ENCODE results near the gene MORN3.
"Not testable (repeated sequence)": the region's sequence is repeated elsewhere in the genome, so short reads cannot be mapped to it uniquely, and the experiment has no call there.

Gene MORN3

DNA sequence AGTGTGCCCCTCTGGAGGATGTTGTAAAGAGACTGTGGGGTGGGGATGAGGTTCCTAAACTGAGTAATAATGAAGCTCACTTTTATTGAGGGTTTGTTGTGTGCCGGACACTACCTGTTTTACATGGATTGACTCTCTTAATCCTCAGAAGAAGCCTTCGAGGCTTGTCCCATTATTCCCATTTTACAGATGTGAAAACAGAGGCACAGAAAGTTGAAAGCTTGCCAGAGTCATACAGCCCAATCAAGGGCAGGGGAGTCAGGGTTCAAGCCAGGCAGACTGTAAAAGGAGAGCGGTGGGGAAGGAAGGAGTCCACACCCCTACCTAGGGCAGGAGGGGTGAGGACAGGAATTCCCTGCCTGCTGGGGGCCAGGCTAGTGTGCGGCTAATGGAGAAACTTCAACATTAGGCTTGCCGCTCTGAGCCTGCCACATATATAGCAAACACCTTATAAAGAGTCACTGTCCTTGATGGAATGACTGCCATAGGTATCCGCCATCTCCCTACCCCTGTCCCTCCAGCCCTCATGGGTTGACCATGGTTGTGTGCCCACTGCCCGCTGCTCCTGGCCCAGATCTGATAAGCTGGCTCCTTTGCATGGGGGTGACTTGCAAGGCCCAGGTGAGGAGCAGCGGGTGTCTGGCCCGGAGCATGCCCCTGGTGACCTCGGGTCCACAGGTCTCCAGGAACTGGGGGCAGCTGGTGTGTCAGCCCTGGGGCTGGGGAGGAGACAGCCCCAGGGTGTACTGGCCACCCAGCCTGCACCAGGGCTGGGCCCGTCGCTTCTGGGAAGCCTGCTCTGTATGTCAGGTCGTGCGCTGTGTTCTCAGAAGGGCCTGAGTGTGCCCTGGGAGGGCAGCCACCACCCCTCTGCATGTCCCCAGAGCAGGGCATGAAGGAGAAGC, 30.9 kb downstream of the MORN3 start:
- DNase-seq: no peak

DNA sequence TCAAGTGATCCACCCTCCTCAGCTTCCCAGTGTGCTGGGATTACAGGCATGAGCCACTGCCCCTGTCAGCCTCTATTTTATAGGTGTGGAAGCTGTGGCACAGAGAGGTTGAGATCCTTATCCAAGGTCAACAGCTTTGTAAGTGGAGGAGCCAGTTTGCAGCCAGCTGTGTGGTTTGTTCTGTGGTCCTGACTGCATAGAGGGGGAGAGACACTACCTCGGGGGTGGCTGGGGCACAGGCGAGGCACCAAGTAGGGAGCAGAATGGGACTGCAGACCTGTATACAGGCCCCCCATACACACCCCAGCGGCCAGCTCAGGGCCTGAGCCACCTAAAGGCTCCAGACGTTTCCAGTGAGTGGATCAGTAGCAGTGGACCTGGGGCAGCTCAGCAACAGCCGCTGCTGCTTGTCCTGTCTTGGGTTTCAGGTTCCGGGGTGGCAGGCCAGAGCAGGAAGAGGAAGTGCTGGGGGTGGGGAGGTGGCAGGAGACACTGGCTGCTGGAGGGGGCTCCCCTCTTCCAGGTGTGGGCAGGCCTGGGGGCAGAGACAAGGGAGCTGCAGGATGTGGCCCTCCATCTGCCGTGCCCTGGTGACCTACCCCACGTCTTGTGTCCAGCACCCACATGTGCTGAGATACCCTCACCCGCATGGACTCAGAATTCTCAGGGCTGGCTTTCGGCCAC, 32.1 kb downstream of the MORN3 start:
- peak in 11 of 51 donors; percentile 2 to 13 (median 4) for DNase-seq

DNA sequence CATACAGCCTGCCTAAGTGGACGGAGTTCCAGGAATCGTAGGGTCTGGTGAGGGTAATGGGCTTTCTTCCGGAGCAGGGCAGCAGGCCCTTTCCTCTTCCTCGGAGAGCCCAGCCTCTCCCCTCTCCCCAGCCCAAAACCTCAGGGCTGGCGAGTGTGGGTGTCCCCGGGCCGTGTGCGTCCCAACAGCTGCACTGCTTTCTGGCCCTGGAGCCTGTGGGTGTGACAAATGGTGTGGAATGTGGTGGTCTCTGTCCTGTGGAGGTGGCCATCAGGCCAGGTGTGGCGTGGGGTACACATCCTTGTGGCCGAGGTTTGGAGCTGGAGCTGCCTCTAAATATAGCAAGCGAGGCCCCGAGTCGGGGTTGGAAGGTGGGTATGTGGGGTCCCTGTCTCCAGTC, 34.6 kb downstream of the MORN3 start:
- DNase-seq: no peak

GRCh38 chr12:121633833-121634196, 35.6 kb downstream of the MORN3 start:
- not testable (repeated sequence) for DNase-seq

DNA sequence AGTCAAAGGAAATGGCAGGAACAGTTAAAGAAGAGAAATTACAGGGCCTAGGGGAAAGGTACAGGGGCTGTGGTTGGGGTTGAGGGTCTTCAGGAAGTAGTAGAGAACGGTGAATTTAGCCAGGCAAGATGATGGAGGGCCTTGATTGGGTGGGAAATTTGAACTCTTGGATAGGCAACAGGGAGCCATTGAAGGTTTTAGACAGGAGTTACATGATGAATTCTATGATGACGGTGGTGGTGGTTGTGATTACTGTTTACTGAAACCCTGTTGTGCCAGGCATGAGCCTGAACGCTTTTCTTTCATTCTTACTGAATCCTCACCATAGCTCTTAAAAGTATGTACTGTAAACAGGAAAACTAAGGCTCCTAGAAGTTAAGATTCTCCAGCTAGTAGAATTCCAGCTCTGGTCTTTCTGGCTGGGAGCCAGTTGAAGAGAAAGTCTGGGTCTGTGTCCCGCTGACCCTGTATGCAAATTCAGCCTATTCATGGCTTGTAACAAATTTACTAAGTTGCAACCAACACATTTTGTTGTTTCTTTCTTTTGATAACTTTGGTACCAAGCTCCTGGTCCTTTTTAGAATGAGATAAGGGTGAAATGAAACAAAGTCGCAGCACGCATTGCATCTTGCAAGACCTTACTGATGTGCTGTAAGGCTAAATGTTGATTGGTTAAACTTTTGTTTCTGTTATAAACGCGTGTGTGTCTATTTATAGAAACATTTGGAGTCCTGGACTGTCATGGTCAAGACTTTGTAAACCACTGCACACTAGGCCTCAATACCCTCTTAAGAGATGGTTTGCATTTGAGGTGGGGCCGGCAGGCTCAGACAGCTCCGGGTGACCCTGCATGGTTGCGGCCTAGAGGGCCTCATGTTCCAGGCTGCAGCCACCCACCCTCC, 37.1 kb downstream of the MORN3 start:
- DNase-seq: no peak

DNA sequence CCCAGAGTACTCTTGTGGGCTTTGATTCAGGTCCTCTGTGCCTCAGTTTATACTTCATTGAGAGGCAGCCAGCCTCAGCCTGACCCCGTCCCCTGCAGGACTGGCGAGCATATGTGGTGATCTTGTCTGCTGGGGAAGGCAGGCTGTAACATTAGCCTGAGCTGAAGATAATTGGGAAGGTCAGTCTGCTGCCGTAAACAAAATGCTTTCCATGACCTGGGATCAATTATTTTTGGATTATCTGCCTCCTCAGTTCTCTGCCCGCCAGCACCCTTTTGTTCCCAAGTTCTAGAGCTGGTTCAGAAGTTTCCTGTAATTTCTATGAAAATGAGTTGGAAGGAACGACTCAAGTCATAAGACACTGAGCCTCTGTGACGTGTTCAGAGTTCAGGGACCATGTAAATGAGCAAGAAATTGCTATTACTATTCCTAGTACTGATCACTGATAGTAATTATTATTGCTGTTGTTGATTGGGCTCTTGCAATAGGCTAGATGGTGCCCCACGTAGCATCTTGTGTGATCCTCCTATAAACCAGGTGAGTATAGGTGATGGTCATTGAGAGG, 38.6 kb downstream of the MORN3 start:
- DNase-seq: no peak

- no peak for DNase-seq
Observed at GRCh38 chr12:121628536-121628935, 40.9 kb downstream of the MORN3 start.

- no peak for DNase-seq
Observed at GRCh38 chr12:121628037-121628436, 41.4 kb downstream of the MORN3 start.

DNA sequence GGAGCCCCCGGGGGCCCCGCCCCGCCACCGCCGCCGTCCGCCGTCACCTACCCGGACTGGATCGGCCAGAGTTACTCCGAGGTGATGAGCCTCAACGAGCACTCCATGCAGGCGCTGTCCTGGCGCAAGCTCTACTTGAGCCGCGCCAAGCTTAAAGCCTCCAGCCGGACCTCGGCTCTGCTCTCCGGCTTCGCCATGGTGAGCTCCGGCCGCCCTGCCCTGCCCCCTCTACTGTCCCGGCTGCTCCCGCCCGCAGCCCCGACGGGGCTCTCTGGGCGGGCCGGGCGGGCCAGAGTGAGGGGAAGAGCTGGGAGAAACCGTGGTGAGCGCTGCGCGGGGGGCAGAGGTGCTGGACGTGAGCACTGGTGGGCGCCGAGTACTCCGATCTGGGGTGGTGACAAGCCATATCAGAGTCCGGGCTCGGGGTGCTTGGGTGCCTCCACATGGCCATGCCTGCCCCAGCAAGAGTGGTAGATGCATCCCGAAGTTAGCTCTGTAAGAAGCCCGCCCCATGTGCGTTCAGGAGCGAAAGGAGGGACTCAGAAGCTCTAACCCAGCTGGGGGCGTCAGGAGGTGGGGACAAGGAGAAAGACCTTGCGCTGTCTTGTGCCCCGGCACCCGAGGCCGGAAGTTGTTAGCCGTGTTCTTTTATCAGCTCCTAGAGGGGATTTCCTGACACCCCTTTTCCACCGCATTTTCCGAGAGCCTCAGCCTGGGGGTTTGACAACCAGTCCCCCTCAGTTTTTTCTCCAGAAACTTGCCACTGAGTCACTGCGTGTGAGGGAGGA, 42.4 kb downstream of the MORN3 start:
- DNase-seq: peak in 45 of 51 donors; percentile 16 to 74 (median 44)

DNA sequence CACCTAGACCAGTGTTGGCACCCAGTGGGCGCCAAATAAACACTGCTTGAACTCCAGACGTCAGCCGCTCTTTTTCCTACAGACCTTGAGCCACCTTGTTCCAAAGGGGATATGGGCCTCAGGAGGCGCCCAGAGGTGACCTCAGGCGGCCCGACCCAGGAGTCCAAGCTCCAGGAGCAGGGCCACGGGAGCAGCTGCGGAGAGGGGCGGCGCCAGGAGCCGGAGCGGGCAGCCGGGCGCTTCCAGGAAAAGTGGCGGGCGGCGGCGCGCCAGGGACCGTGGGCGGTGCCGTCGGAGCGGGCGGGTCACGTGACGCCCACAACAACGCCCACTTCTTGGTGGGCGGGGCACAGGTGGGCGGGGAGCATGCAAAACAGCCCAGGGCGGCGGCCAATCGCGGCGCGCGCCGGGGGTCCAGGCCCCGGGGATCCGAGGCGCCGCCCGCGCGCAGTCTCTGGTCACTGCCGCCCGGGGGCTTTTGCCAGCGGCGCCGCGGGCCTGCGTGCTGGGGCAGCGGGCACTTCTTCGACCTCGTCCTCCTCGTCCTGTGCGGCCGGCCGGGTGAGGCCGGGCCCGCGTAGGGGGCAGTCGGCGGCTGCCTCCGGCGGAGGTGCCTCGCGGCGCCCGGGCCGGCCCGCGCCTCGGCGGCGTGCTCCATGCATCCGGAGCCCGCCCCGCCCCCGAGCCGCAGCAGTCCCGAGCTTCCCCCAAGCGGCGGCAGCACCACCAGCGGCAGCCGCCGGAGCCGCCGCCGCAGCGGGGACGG, 43.2 kb downstream of the MORN3 start, which contains the start of gene ORAI1:
ORAI1 (plus strand) TSS at position 444 of the 766 bp plus-strand sequence.
- DNase-seq: peak; percentile 29 to 98 (median 90)

DNA sequence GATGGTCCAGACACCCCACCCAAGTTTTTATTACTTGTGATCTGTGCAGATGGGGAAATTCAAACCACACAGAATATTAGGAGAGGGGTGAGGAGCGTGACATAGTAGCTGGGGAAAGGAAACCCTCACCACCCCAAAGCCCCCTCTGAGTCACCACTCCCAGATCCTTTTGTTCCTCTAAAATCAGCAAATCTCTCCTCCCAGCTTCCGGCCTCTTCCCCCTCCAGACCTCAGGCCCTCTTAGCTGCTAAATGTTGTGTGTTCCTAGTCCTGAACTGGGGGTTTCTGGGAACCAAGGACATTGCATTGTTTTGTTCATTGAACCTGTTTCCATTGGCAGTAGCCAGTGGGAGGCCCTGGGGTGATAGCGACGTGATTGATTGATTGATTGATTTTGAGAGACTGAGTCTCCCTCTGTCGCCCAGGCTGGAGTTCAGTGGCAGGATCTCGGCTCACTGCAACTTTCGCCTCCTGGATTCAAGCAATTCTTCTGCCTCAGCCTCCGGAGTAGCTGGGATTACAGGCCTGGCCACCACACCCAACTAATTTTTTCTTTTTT, 49.0 kb downstream of the MORN3 start:
- DNase-seq: no peak

DNA sequence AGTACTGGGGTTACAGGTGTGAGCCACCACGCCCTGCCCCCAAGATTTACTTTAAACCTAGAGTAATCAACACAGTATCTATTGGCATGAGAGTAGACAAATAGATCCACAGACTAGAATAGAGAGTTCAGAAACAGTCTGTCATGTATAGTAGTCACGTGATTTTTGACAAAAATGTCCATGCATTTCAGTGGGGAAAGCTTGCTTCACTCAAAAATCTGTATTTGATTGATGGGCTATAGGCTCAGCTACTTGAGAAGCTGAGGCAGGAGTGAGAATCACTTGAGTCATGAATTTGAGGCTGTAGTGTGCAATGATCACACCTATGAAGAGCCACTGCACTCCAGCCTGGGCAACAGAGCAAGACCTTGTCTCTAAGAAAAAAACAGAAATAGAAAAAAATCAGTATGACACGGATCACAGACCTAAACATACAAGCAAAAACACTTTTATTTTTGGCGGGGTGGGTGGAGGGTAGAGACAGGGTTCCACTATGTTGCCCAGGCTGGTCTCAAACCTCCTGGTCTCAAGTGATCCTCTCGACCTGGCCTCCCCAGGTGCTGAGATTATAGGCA, 50.7 kb downstream of the MORN3 start:
- DNase-seq: no peak

- no peak for DNase-seq
Observed at GRCh38 chr12:121614872-121615467, 54.5 kb downstream of the MORN3 start.

- DNase-seq: no peak
Observed at GRCh38 chr12:121613462-121613861, 56.0 kb downstream of the MORN3 start.

GRCh38 chr12:121611306-121611705, 58.1 kb downstream of the MORN3 start:
- DNase-seq: no peak

DNA sequence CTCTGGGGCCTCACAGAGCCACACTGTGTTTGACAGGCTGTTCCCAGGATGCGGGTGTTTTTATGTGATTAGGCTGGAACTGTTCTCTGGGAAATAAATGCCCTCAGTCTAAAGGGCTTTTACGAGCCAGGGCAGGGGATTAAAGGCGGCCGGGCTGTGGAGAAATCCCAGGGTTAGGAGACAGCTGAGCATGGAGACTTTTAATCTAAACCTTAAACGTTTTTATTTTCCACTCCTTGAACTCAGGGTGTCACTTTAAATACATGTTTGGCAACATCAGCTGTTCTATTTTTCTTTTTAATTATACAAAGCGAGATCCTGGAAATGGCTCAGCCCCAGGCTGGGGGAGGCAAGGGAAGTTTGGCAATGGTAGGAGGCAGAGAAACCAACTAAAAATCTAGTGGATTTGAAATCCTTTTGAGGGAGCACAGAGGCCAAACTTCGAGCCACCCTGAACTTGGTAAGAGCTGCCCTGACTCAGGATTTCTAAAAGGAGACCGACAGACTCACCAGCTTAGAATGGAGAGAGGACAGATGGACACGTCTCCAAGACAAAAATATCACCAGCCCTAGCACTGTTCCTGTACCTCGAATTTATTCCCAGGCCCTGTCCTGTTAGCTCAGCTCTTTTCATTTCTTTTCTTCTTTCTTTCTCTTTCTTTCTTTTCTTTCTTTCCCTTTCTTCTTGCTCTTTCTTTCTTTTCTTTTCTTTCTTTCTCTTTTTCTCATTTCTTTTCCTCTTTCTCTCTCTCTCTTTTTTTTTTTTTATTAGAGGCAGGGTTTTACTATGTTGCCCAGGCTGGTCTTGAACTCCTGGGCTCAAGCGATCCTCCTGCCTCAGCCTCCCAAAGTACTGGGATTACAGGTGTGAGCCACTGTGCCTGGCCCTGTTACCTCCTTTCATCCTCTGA, 59.0 kb downstream of the MORN3 start:
- peak in 6 of 51 donors; percentile 2 to 43 (median 14) for DNase-seq

DNA sequence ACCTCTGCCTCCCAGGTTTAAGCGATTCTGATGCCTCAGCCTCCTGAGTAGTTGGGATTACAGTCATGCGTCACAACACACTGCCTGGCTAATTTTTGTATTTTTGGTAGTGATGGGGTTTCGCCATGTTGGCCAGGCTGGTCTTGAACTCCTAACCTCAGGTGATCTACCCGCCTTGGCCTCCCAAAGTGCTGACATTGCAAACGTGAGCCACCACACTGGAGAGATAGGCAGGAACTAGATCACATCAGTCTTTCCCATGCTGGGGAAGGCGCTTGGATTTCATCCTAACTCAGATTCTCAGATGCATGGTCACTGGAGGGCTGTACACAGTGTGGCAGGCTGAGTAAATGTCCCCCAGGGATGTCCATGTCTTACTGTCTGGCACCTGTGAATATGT, 61.2 kb downstream of the MORN3 start:
- no peak for DNase-seq

Data from hypothalamus (tissue), 51 donors.